Brain microvascular endothelial cell (primary cell): ENCODE results near the gene PXYLP1.

ENCODE experiments used
- DNase-seq: peaks from one replicate; pipeline ENCODE4 v3.0.0-alpha.2; 2020
- H3K27ac ChIP-seq: fragments of 250-450 bp; sonication (Bioruptor Pico); 2 replicates; pipeline ENCODE4 v1.5.1; 2020; ENCODE audit warnings: mild to moderate bottlenecking, moderate library complexity
- H3K27me3 ChIP-seq: fragments of 250-450 bp; sonication (Bioruptor Pico); replicated peaks from 2 replicates; pipeline ENCODE4 v1.5.1; 2020; ENCODE audit warnings: mild to moderate bottlenecking
- H3K36me3 ChIP-seq: fragments of 250-450 bp; sonication (Bioruptor Pico); replicated peaks from 2 replicates; pipeline ENCODE4 v1.5.1; 2020; ENCODE audit warnings: mild to moderate bottlenecking
- H3K4me3 ChIP-seq: 2 replicates; pipeline ENCODE4 v1.5.1; 2011; ENCODE audit warnings: low read depth, mild to moderate bottlenecking, control low read depth, low read length, moderate library complexity
- CTCF ChIP-seq: IDR thresholded peaks from 2 replicates; pipeline ENCODE4 v1.5.1; 2011; ENCODE audit warnings: low read depth, mild to moderate bottlenecking, moderate library complexity, low read length, control low read depth, inconsistent platforms; ENCODE audit errors: missing control alignments
- in situ Hi-C: cut with HindIII; loops from 2 replicates; pipeline ENCODE4 v1.10.0; 2017; ENCODE audit warnings: low sequenced_read_pairs, low pct_ligation_motif_present

The PXYLP1 gene

GRCh38 chr3:141321109-141321497 lies 89.5 kb downstream of the PXYLP1 start:
- in situ Hi-C loops, result no loop called here
- peak overlapping the region; percentile 1 for H3K27ac ChIP-seq

GRCh38 chr3:141323936-141324704 lies 92.5 kb downstream of the PXYLP1 start:
- no peak for TF ChIP-seq CTCF
- DNase-seq, result no peak
- Histone ChIP-seq H3K4me3 (no peak overlapping the region), H3K36me3 (no peaks in the 10 kb centered on the region), H3K27me3 (no peaks in the 10 kb centered on the region), H3K27ac (no peak overlapping the region)
- in situ Hi-C loops, result no loop called here

More at GRCh38 chr3:141321109-141321497, 89.5 kb downstream of the PXYLP1 start:
- Histone ChIP-seq H3K36me3 (no peaks in the 10 kb centered on the region), H3K4me3 (no peak overlapping the region), H3K27me3 (no peaks in the 10 kb centered on the region)
- DNase-seq, result peak; percentile 56
- no peak for TF ChIP-seq CTCF

GRCh38 chr3:141326123-141326522 lies 94.5 kb downstream of the PXYLP1 start:
- no peak for DNase-seq
- Histone ChIP-seq H3K36me3 (no peaks in the 10 kb centered on the region), H3K4me3 (no peak overlapping the region), H3K27me3 (no peaks in the 10 kb centered on the region), H3K27ac (no peak overlapping the region)
- in situ Hi-C loops, result no loop called here
- TF ChIP-seq CTCF, result no peak

GRCh38 chr3:141326626-141327025 lies 95.0 kb downstream of the PXYLP1 start:
- no peak for TF ChIP-seq CTCF
- Histone ChIP-seq H3K27me3 (no peaks in the 10 kb centered on the region), H3K27ac (no peak overlapping the region), H3K4me3 (no peak overlapping the region), H3K36me3 (no peaks in the 10 kb centered on the region)
- in situ Hi-C loops, result no loop called here
- DNase-seq, result no peak

- DNase-seq, result no peak
- in situ Hi-C loops, result no loop called here
- Histone ChIP-seq H3K36me3 (no peaks in the 10 kb centered on the region), H3K4me3 (no peak overlapping the region), H3K27ac (no peak overlapping the region), H3K27me3 (no peaks in the 10 kb centered on the region)
- TF ChIP-seq CTCF, result no peak
Observed at GRCh38 chr3:141328286-141329166, 96.9 kb downstream of the PXYLP1 start.
